ENCODE measurements around the gene ISOC2. TPM values are rescaled to one million over a fixed set of nuclear protein-coding genes. Genes with fewer than 3 reads are reported as not detected.

The ISOC2 gene
- polyA plus RNA-seq, 3 donors, result 14.8 to 20.2 (median 14.9) TPM

GRCh38 chr19:55479451-55480230, 18.2 kb upstream of the ISOC2 start:
- no peak overlapping the region for H3K9ac ChIP-seq (ENCODE audit: insufficient read depth, low read length, poor library complexity, severe bottlenecking)
- peaks cover 47% of the 10 kb centered on the region for H4K20me1 ChIP-seq (ENCODE audit: insufficient read depth, low read length)
- 86% methylated on average over 12 of the region's 15 CpGs for WGBS (ENCODE audit: insufficient coverage)
- H2AFZ ChIP-seq (ENCODE audit: insufficient read depth, low read depth, low read length, poor library complexity, severe bottlenecking), result no peak overlapping the region
- peaks cover 16 to 25% of the 10 kb centered on the region in 2 donors for H3K36me3 ChIP-seq (replicated peaks in 1 of 2; ENCODE audit: control insufficient read depth in 1 of 2, insufficient read depth in 2 of 2, low read length in 2 of 2)
- Mint-ChIP-seq H3K4me3 (peak overlapping the region in 1 of 2 donors; percentile 56), H3K27ac (peak overlapping the region in 2 of 7 donors; percentile 39 to 52), H3K27me3 (ENCODE audit: low read depth in 3 of 3) (peaks cover 0 to 6% (median 2%) of the 10 kb centered on the region in 3 donors), H3K4me1 (peaks cover 39% of the 10 kb centered on the region), H3K36me3 (peaks cover 19 to 24% of the 10 kb centered on the region in 2 donors), H3K9me3 (peaks cover 0 to 2% (median 0%) of the 10 kb centered on the region in 7 donors)
- H3K27ac ChIP-seq (ENCODE audit: low read depth in 1 of 2, low read length in 2 of 2), result no peak overlapping the region
- no peaks in the 10 kb centered on the region for H3K9me3 ChIP-seq (replicated peaks in 1 of 2; ENCODE audit: control insufficient read depth in 1 of 2, insufficient read depth in 1 of 2, low read length in 2 of 2)
- H3K27me3 ChIP-seq (ENCODE audit: control insufficient read depth in 2 of 2, insufficient read depth in 2 of 2, low read length in 2 of 2), result no peaks in the 10 kb centered on the region
- no peak overlapping the region for H3K4me2 ChIP-seq (replicated peaks; ENCODE audit: extremely low read depth, low read length, poor library complexity, severe bottlenecking)
- H3K4me1 ChIP-seq (ENCODE audit: control insufficient read depth in 1 of 2, insufficient read depth in 2 of 2, low read length in 2 of 2), result peaks cover 23 to 31% of the 10 kb centered on the region in 2 donors
- no peak for TF ChIP-seq CTCF (IDR thresholded peaks at IDR 0.05)
- no peak for DNase-seq
- H3K79me2 ChIP-seq (ENCODE audit: insufficient read depth, low read length), result peaks cover 23% of the 10 kb centered on the region
- no peak overlapping the region for H3K4me3 ChIP-seq (replicated peaks in 1 of 3; ENCODE audit: low read depth in 2 of 3, low read length in 3 of 3)
- intact Hi-C loops (cut with micrococcal nuclease), result no loop called here

- H3K4me1 Mint-ChIP-seq, result peaks cover 35% of the 10 kb centered on the region
- peaks cover 19 to 24% of the 10 kb centered on the region in 2 donors for H3K36me3 Mint-ChIP-seq
- H3K9me3 Mint-ChIP-seq, result peaks cover 0 to 2% (median 0%) of the 10 kb centered on the region in 7 donors
- Histone ChIP-seq H2AFZ (ENCODE audit: insufficient read depth, low read depth, low read length, poor library complexity, severe bottlenecking) (no peak overlapping the region), H3K4me1 (ENCODE audit: control insufficient read depth in 1 of 2, insufficient read depth in 2 of 2, low read length in 2 of 2) (peaks cover 17 to 25% of the 10 kb centered on the region in 2 donors), H3K36me3 (replicated peaks in 1 of 2; ENCODE audit: control insufficient read depth in 1 of 2, insufficient read depth in 2 of 2, low read length in 2 of 2) (peaks cover 16 to 25% of the 10 kb centered on the region in 2 donors), H3K9ac (ENCODE audit: insufficient read depth, low read length, poor library complexity, severe bottlenecking) (no peak overlapping the region), H3K4me3 (replicated peaks in 1 of 3; ENCODE audit: low read depth in 2 of 3, low read length in 3 of 3) (no peak overlapping the region), H4K20me1 (ENCODE audit: insufficient read depth, low read length) (peaks cover 41% of the 10 kb centered on the region), H3K9me3 (replicated peaks in 1 of 2; ENCODE audit: control insufficient read depth in 1 of 2, insufficient read depth in 1 of 2, low read length in 2 of 2) (no peaks in the 10 kb centered on the region), H3K27ac (ENCODE audit: low read depth in 1 of 2, low read length in 2 of 2) (no peak overlapping the region), H3K27me3 (ENCODE audit: control insufficient read depth in 2 of 2, insufficient read depth in 2 of 2, low read length in 2 of 2) (no peaks in the 10 kb centered on the region), H3K79me2 (ENCODE audit: insufficient read depth, low read length) (peaks cover 23% of the 10 kb centered on the region), H3K4me2 (replicated peaks; ENCODE audit: extremely low read depth, low read length, poor library complexity, severe bottlenecking) (no peak overlapping the region)
- no peak overlapping the region for H3K4me3 Mint-ChIP-seq
- TF ChIP-seq CTCF (IDR thresholded peaks at IDR 0.05), result no peak
- 91% methylated on average over 17 of the region's 17 CpGs for WGBS (ENCODE audit: insufficient coverage)
- DNase-seq, result no peak
- peaks cover 0 to under 1% (median 0%) of the 10 kb centered on the region in 3 donors for H3K27me3 Mint-ChIP-seq (ENCODE audit: low read depth in 3 of 3)
- intact Hi-C loops (cut with micrococcal nuclease), result no loop called here
- no peak overlapping the region for H3K27ac Mint-ChIP-seq
These were observed 17.6 kb upstream of the ISOC2 start for GRCh38 chr19:55479045-55479444.
